Loucy (cell line): ENCODE measurements around the gene BAD.

Experiments used
- CTCF ChIP-seq: fragments of 200-600 bp; sonication (generic); conservative IDR thresholded peaks from 2 replicates; pipeline ENCODE4 v1.5.1; 2014; ENCODE audit warnings: mild to moderate bottlenecking, antibody characterized with exemption, low read length
- EZH2phosphoT487 ChIP-seq: fragments of 200-600 bp; IDR thresholded peaks from 2 replicates; pipeline ENCODE4 v1.6.1; 2018; ENCODE audit warnings: antibody characterized with exemption, mild to moderate bottlenecking, moderate library complexity, borderline replicate concordance

GRCh38 chr11:64237484-64237951 lies 46.9 kb downstream of the BAD start:
- TF ChIP-seq CTCF (no peak), EZH2phosphoT487 (no peak)
